Liver (tissue), 10 donors: ENCODE data around the gene MRS2. TPM values are rescaled to one million over a fixed set of nuclear protein-coding genes. Genes with fewer than 3 reads are reported as not detected.

Experiments used
- DNase-seq: peaks from one replicate; pipeline ENCODE4 v3.0.0-alpha.2; 2017; ENCODE audit warnings: low spot score
- H3K27ac ChIP-seq, 2 donors: one replicate each; pipeline ENCODE4 v1.7.0; 2013; ENCODE audit warnings: inconsistent platforms in 2 of 2, low read length in 2 of 2, control low read depth in 1 of 2, low read depth in 1 of 2, mild to moderate bottlenecking in 1 of 2
- H3K27me3 ChIP-seq, 4 donors: one replicate each; pipeline versions ENCODE4 v1.6.1 to v1.7.0; 2013; ENCODE audit warnings: low read length in 3 of 4, inconsistent platforms in 1 of 4, mild to moderate bottlenecking in 1 of 4, moderate library complexity in 1 of 4; ENCODE audit not compliant: control insufficient read depth in 4 of 4, insufficient read depth in 4 of 4
- H3K36me3 ChIP-seq, 4 donors: one replicate each; pipeline versions ENCODE4 v1.6.1 to v1.7.0; 2013; ENCODE audit warnings: low read length in 3 of 4, mild to moderate bottlenecking in 3 of 4, low read depth in 1 of 4, moderate library complexity in 1 of 4; ENCODE audit not compliant: control insufficient read depth in 4 of 4, insufficient read depth in 3 of 4
- H3K4me1 ChIP-seq, 4 donors: one replicate each; pipeline versions ENCODE4 v1.6.1 to v1.7.0; 2013; ENCODE audit warnings: low read length in 3 of 4, mild to moderate bottlenecking in 3 of 4, moderate library complexity in 1 of 4; ENCODE audit not compliant: control insufficient read depth in 4 of 4, insufficient read depth in 4 of 4
- H3K4me3 ChIP-seq, 3 donors: one replicate each; pipeline versions ENCODE4 v1.6.1 to v1.7.0; 2013; ENCODE audit warnings: low read length in 3 of 3, control low read depth in 1 of 3, low read depth in 1 of 3, mild to moderate bottlenecking in 1 of 3
- H3K9ac ChIP-seq, 2 donors: one replicate each; pipeline ENCODE4 v1.7.0; 2013; ENCODE audit warnings: low read length in 2 of 2, mild to moderate bottlenecking in 2 of 2, moderate library complexity in 2 of 2, control low read depth in 1 of 2, low read depth in 1 of 2
- H3K9me3 ChIP-seq, 4 donors: one replicate each; pipeline versions ENCODE4 v1.6.1 to v1.7.0; 2013; ENCODE audit warnings: low read length in 3 of 4; ENCODE audit not compliant: control insufficient read depth in 4 of 4
- EGR1 ChIP-seq, 2 donors: IDR thresholded peaks; 2 replicates each; pipeline ENCODE4 v1.6.1; 2016 to 2018; ENCODE audit warnings: antibody characterized with exemption in 2 of 2, low read depth in 2 of 2
- FOXA1 ChIP-seq: IDR thresholded peaks from 2 replicates; pipeline ENCODE4 v1.6.1; 2016; ENCODE audit warnings: antibody characterized with exemption
- HNF4A ChIP-seq, 2 donors: conservative IDR thresholded peaks; 2 replicates each; pipeline ENCODE4 v1.6.1; 2016; ENCODE audit warnings: antibody characterized with exemption in 2 of 2, mild to moderate bottlenecking in 2 of 2
- HNF4G ChIP-seq: IDR thresholded peaks from 2 replicates; pipeline ENCODE4 v1.6.1; 2016; ENCODE audit warnings: antibody characterized with exemption
- YY1 ChIP-seq: IDR thresholded peaks from 2 replicates; pipeline ENCODE4 v1.6.1; 2016; ENCODE audit warnings: antibody characterized with exemption, mild to moderate bottlenecking
- WGBS: extraction: QIAGEN DNeasy Blood & Tissue Kit; methylation state at CpG from one replicate; pipeline ENCODE4 v1.1.7; 2013; 5-methylcytosine and 5-hydroxymethylcytosine counted together
- polyA plus RNA-seq, 2 donors: library from polyadenylated mRNA; stranded (reverse) in 1 of 2; unstranded in 1 of 2; fragments of 200-250 nt in 1 of 2; fragments of >200 nt in 1 of 2; fragmentation: Nextera tagmentation in 1 of 2; extraction: Ambion mirVana in 1 of 2; gene quantifications; one replicate each; pipeline versions ENCODE4 v1.2.1 to v1.2.3, GENCODE V29; 2013 to 2015
- small RNA-seq: library from RNA; depleted of rRNA; stranded (forward); fragments of <200 nt; gene quantifications from one replicate; pipeline ENCODE3, GENCODE V24; 2014
- total RNA-seq, 2 donors: library from RNA; depleted of rRNA; stranded (reverse); fragments of >200 nt; gene quantifications; one replicate each; pipeline ENCODE4 v1.2.3, GENCODE V29; 2014
- TF ChIP-seq, protein P1 (sequence below): IDR thresholded peaks from 2 replicates; pipeline ENCODE4 v1.6.1; 2016; ENCODE audit warnings: antibody characterized with exemption
- TF ChIP-seq, protein P2 (sequence below): IDR thresholded peaks from 2 replicates; pipeline ENCODE4 v1.6.1; 2016; ENCODE audit warnings: antibody characterized with exemption
- donor health status: healthy.
- donor health status: healthy.
- donor health status: healthy.
- donor health status: healthy.
- donor health status: healthy.

Gene MRS2
- total and polyA plus RNA-seq, 4 donors: 10.1 to 20.1 (median 13.9) TPM

DNA sequence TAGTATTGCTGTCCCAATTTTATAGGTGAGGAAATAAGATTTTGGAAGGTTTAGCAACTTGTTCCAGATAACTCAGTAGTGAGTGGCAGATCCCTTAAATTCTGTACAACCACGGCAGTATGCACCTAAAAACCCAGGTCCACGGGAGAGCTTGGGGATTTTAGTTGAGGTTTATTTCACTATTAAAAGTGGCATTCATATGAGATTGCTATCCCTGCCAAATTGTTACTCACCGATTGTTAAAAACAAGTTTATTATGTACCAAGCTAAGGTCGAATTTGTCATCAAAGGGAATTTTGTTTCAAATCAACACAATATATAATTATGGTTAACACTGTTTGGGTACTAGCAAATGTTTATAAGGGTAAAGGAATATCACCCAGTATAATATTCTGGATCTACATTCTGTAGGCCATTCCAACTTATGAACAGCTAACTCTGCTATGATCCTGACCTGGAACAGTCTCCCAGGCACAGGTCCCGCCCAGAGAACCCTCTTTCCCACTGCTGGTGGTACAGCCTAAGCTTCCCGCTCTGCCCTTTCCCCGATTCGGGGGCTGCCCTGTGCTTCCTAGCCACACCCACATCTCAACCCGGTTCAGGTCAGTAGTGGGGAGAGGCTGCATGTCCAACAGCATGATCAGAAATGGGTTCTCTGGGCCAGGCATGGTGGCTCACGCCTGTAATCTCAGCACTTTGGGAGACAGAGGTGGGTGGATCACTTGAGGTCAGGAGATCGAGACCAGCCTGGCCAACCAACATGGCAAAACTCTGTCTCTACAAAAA, 61.7 kb downstream of the MRS2 start (continued):
- TF ChIP-seq, protein P1, sequence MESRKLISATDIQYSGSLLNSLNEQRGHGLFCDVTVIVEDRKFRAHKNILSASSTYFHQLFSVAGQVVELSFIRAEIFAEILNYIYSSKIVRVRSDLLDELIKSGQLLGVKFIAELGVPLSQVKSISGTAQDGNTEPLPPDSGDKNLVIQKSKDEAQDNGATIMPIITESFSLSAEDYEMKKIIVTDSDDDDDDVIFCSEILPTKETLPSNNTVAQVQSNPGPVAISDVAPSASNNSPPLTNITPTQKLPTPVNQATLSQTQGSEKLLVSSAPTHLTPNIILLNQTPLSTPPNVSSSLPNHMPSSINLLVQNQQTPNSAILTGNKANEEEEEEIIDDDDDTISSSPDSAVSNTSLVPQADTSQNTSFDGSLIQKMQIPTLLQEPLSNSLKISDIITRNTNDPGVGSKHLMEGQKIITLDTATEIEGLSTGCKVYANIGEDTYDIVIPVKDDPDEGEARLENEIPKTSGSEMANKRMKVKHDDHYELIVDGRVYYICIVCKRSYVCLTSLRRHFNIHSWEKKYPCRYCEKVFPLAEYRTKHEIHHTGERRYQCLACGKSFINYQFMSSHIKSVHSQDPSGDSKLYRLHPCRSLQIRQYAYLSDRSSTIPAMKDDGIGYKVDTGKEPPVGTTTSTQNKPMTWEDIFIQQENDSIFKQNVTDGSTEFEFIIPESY: no peak
- TF ChIP-seq HNF4G: no peak

DNA sequence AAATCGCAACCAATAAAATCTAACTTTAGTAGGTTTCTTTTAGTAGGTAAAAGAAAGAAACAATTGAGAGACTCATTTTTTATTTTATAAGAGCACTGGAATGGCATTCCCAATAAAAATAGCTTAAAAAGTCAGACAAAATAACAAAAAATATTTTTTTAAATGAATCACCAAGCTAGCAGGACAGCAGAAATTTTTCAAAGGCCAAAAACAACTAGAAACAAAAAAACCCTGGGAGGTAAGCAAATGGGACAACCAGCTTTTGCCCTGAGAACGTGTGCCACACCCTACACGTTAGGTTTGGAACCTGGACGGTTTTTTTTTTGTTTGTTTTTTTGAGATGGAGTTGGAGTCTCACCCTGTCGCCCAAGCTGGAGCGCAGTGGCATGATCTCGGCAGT, 67.1 kb downstream of the MRS2 start:
- Histone ChIP-seq H3K36me3 (peaks cover 5 to 20% (median 15%) of the 10 kb centered on the region in 4 donors), H3K4me3 (no peak overlapping the region), H3K27me3 (no peaks in the 10 kb centered on the region), H3K4me1 (no peaks in the 10 kb centered on the region), H3K9ac (no peak overlapping the region), H3K27ac (no peak overlapping the region), H3K9me3 (no peaks in the 10 kb centered on the region)
- DNase-seq: no peak
- 86% methylated on average over 7 of the region's 7 CpGs for WGBS
- TF ChIP-seq HNF4A (conservative IDR thresholded peaks at IDR 0.05) (no peak), FOXA1 (no peak), HNF4G (no peak), EGR1 (IDR thresholded peaks at IDR 0.05; ENCODE audit: low read depth in 2 of 2) (no peak)
- TF ChIP-seq, protein P2, sequence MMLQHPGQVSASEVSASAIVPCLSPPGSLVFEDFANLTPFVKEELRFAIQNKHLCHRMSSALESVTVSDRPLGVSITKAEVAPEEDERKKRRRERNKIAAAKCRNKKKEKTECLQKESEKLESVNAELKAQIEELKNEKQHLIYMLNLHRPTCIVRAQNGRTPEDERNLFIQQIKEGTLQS: no peak

DNA sequence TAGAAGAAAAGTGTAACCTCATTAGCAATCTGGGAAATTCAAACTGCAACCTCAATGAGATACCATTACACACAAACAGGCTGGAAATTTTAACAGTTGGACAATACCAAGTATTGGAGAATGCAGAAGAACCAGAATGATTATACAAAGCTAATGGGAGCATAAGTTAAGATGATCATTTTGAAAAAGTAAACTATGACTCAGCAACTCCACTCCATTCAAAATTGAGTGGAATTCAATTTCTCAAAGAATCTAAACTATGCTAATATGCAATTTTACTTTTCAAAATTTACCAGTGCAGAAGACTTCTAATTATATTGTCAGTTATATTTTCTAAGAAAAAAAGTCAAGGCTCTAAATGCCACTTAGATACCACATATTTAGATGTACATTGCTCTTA, 69.4 kb downstream of the MRS2 start:
- Histone ChIP-seq H3K27ac (no peak overlapping the region), H3K4me3 (no peak overlapping the region), H3K4me1 (no peaks in the 10 kb centered on the region), H3K27me3 (no peaks in the 10 kb centered on the region), H3K9ac (no peak overlapping the region), H3K36me3 (peaks cover 2 to 28% (median 12%) of the 10 kb centered on the region in 4 donors), H3K9me3 (no peaks in the 10 kb centered on the region)
- DNase-seq: no peak
- no peak for TF ChIP-seq YY1

Small RNA genes lying within 50 kb of the gene (small RNA-seq; reads per million reads assigned to genes)
- gene RNU6-391P: not detected

Other genes starting within 250 kb of the MRS2 start
- gene DCDC2, start 44.9 kb upstream of the MRS2 start, total RNA-seq: 10 to 100 TPM in 1 of 2 donors, 1 to 10 TPM in 1; 2.8 to 13.0 TPM
- gene DCDC2, start 44.9 kb upstream of the MRS2 start, polyA plus RNA-seq: 1 to 10 TPM in 1 of 2 donors, under 1 TPM in 1; 0.51 to 1.3 TPM
- 10 to 100 TPM; 24.0 to 62.0 TPM for gene GPLD1, start 86.6 kb downstream of the MRS2 start, total RNA-seq
- gene GPLD1, start 86.6 kb downstream of the MRS2 start, polyA plus RNA-seq: 10 to 100 TPM; 15.5 to 20.5 TPM
- gene ALDH5A1, start 92.0 kb downstream of the MRS2 start, total RNA-seq: 10 to 100 TPM; 19.8 to 26.8 TPM
- gene ALDH5A1, start 92.0 kb downstream of the MRS2 start, polyA plus RNA-seq: 10 to 100 TPM; 18.2 to 19.5 TPM
- gene KIAA0319, start 243.3 kb downstream of the MRS2 start, total RNA-seq: under 1 TPM in 1 of 2 donors, not detected in 1; under 0.01 TPM
- gene KIAA0319, start 243.3 kb downstream of the MRS2 start, polyA plus RNA-seq: under 1 TPM in 1 of 2 donors, not detected in 1; 0.01 TPM